ENCODE results near the gene PARD3. TPM values are rescaled to one million over a fixed set of nuclear protein-coding genes. Genes with fewer than 3 reads are reported as not detected.
A peak's percentile ranks its signal among the peaks of the same experiment; 100 is the strongest.

PARD3 gene
- total and polyA plus RNA-seq, 2 experiments from 2014 or later: 47.2 to 59.7 TPM

GRCh38 chr10:34339816-34340553 lies 475.1 kb downstream of the PARD3 start:
- WGBS (ENCODE audit: low lambda C conversion rate, missing lambda C conversion rate): 69% methylated on average over 2 of the region's 2 CpGs

GRCh38 chr10:34337917-34338316 lies 477.2 kb downstream of the PARD3 start:
- no peak overlapping the region for H3K27ac ChIP-seq
- no peak overlapping the region for H3K4me2 ChIP-seq
- 93% methylated on average over 3 of the region's 3 CpGs for WGBS (ENCODE audit: low lambda C conversion rate, missing lambda C conversion rate)
- H3K9me3 ChIP-seq (ENCODE audit: low read depth): no peaks in the 10 kb centered on the region
- no peaks in the 10 kb centered on the region for H3K27me3 ChIP-seq
- H3K9me2 ChIP-seq (replicated peaks; ENCODE audit: insufficient read depth): no peaks in the 10 kb centered on the region
- no peaks in the 10 kb centered on the region for H3K36me3 ChIP-seq (replicated peaks; ENCODE audit: insufficient read depth, low read depth)
- no peaks in the 10 kb centered on the region for H3K79me2 ChIP-seq
- no peaks in the 10 kb centered on the region for H3K4me1 ChIP-seq (ENCODE audit: insufficient read depth)
- TF ChIP-seq EZH2 (IDR thresholded peaks at IDR 0.05; ENCODE audit: borderline replicate concordance): no peak
- no peak for TF ChIP-seq EZH2phosphoT487 (IDR thresholded peaks at IDR 0.05; ENCODE audit: low read depth, severe bottlenecking, unreplicated experiment)
- TF ChIP-seq CTCF (IDR thresholded peaks at IDR 0.05; ENCODE audit: poor library complexity): no peak
- DNase-seq (ENCODE audit: low spot score): no peak
- no peaks in the 10 kb centered on the region for H4K20me1 ChIP-seq (ENCODE audit: insufficient read depth, poor library complexity, severe bottlenecking)
- no peak overlapping the region for H2AFZ ChIP-seq
- H3K4me3 ChIP-seq: no peak overlapping the region

More at GRCh38 chr10:34339816-34340553, 475.1 kb downstream of the PARD3 start:
- Histone ChIP-seq H3K4me2 (peak overlapping the region; percentile 36), H3K36me3 (replicated peaks; ENCODE audit: insufficient read depth, low read depth) (no peaks in the 10 kb centered on the region), H3K9me3 (ENCODE audit: low read depth) (no peaks in the 10 kb centered on the region), H4K20me1 (ENCODE audit: insufficient read depth, poor library complexity, severe bottlenecking) (no peaks in the 10 kb centered on the region), H3K4me1 (ENCODE audit: insufficient read depth) (peaks cover under 1% of the 10 kb centered on the region), H3K9me2 (replicated peaks; ENCODE audit: insufficient read depth) (no peaks in the 10 kb centered on the region), H3K27ac (no peak overlapping the region), H3K79me2 (no peaks in the 10 kb centered on the region), H3K4me3 (no peak overlapping the region), H2AFZ (no peak overlapping the region), H3K27me3 (no peaks in the 10 kb centered on the region)
- TF ChIP-seq EZH2 (IDR thresholded peaks at IDR 0.05; ENCODE audit: borderline replicate concordance) (no peak), EZH2phosphoT487 (IDR thresholded peaks at IDR 0.05; ENCODE audit: low read depth, severe bottlenecking, unreplicated experiment) (no peak), CTCF (IDR thresholded peaks at IDR 0.05; ENCODE audit: poor library complexity) (no peak)
- DNase-seq (ENCODE audit: low spot score): no peak

- 97% methylated on average over 5 of the region's 5 CpGs for WGBS (ENCODE audit: low lambda C conversion rate, missing lambda C conversion rate)
- H3K36me3 ChIP-seq (replicated peaks; ENCODE audit: insufficient read depth, low read depth): no peaks in the 10 kb centered on the region
- H4K20me1 ChIP-seq (ENCODE audit: insufficient read depth, poor library complexity, severe bottlenecking): no peaks in the 10 kb centered on the region
- no peaks in the 10 kb centered on the region for H3K27me3 ChIP-seq
- no peaks in the 10 kb centered on the region for H3K9me2 ChIP-seq (replicated peaks; ENCODE audit: insufficient read depth)
- H3K79me2 ChIP-seq: no peaks in the 10 kb centered on the region
- H3K4me1 ChIP-seq (ENCODE audit: insufficient read depth): no peaks in the 10 kb centered on the region
- H3K4me3 ChIP-seq: no peak overlapping the region
- TF ChIP-seq EZH2phosphoT487 (IDR thresholded peaks at IDR 0.05; ENCODE audit: low read depth, severe bottlenecking, unreplicated experiment): no peak
- TF ChIP-seq EZH2 (IDR thresholded peaks at IDR 0.05; ENCODE audit: borderline replicate concordance): no peak
- no peak for TF ChIP-seq CTCF (IDR thresholded peaks at IDR 0.05; ENCODE audit: poor library complexity)
- H3K9me3 ChIP-seq (ENCODE audit: low read depth): no peaks in the 10 kb centered on the region
- H2AFZ ChIP-seq: no peak overlapping the region
- DNase-seq (ENCODE audit: low spot score): no peak
- no peak overlapping the region for H3K27ac ChIP-seq
- no peak overlapping the region for H3K4me2 ChIP-seq
Measured at GRCh38 chr10:34335960-34336690, 479.0 kb downstream of the PARD3 start.
